Measurements from ENCODE around the gene SS18.

Gene SS18

DNA sequence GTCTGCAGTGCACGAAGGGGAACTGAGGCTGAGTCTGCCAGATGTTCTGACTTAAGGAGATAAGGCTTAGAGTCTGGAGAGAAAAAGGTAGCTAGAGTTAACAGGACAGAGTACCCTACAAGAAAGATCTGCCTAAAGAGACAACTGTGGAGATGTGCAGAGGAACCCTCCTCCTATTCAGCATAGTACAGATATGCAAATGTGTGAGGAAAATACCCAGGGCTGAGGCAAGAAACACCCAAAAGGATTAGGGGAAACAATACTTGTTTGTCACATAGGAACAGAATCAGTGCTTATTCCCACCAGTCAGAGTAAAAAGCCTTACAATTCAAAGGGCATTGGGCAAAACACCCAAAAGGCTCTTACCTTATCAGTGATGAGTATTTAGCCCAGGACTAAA is 67.8 kb downstream of the SS18 start:
- no peak for TF ChIP-seq CTCF (IDR thresholded peaks at IDR 0.05; ENCODE audit: borderline replicate concordance, insufficient read depth, low read depth, low read length)
- H3K4me3 ChIP-seq (ENCODE audit: low read depth, low read length), result no peak overlapping the region

GRCh38 chr18:26021061-26021754 is 69.2 kb downstream of the SS18 start:
- TF ChIP-seq CTCF (IDR thresholded peaks at IDR 0.05; ENCODE audit: borderline replicate concordance, insufficient read depth, low read depth, low read length), result no peak
- no peak overlapping the region for H3K4me3 ChIP-seq (ENCODE audit: low read depth, low read length)

- no peak overlapping the region for H3K4me3 ChIP-seq (ENCODE audit: low read depth, low read length)
- TF ChIP-seq CTCF (IDR thresholded peaks at IDR 0.05; ENCODE audit: borderline replicate concordance, insufficient read depth, low read depth, low read length), result no peak
These were observed 72.5 kb downstream of the SS18 start for GRCh38 chr18:26017929-26018328.

DNA sequence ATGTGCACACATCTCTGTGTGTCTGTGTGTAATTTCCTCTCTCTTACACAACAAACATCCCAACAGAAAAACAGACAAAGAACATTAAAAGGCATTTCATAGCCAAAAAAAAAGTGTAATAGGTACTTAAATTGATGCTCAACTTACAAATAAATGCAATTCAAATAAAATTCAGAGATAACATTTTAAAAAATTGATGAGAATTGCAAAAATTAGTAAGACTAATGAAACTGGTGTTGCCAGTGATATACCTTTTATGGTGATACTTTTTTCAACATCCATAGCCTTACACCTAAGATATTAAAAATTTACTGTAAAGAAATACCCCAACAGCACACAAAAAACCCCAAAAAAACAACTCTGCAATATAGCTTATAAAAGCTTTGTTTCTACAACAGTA is 76.0 kb downstream of the SS18 start:
- TF ChIP-seq CTCF (IDR thresholded peaks at IDR 0.05; ENCODE audit: borderline replicate concordance, insufficient read depth, low read depth, low read length), result no peak
- no peak overlapping the region for H3K4me3 ChIP-seq (ENCODE audit: low read depth, low read length)

DNA sequence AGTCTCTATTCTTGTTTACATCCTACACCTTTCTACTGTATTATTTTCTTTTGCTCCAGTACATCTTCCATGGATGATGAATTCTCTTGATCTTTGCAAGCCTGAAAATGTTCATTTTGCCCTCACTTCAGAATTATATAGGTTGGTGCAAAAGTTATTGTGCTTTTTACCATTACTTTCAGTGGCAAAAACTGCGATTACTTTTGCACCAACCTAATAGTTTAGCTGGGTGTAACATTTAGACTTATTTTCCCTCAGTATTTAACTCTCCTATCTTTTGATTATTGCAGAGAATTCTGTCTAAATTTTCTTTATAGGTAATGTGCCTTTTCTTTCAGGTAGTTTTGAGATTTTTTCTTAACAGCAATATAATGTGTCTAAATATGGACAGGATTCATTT is 81.8 kb downstream of the SS18 start:
- TF ChIP-seq CTCF (IDR thresholded peaks at IDR 0.05; ENCODE audit: borderline replicate concordance, insufficient read depth, low read depth, low read length), result no peak
- no peak overlapping the region for H3K4me3 ChIP-seq (ENCODE audit: low read depth, low read length)

DNA sequence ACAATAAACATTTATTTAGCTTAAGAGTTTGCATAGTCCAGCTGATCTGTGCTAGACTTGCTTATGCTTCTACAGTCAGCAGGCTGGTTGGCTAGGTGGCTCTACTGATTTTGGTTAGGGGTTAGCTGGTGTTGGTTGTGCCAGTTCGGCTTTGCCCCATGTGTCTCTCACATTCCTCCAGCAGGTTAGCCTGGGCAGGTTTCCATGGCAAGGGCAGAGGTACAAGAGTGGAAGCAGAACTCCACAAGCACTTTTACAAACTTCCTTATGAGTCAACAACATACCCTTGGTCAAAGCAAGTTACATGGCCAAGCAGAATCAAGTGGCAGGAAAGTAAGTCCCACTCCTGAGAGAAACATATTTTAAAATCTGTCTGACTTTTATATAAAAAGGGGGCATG is 82.3 kb downstream of the SS18 start:
- TF ChIP-seq CTCF (IDR thresholded peaks at IDR 0.05; ENCODE audit: borderline replicate concordance, insufficient read depth, low read depth, low read length), result no peak
- no peak overlapping the region for H3K4me3 ChIP-seq (ENCODE audit: low read depth, low read length)

DNA sequence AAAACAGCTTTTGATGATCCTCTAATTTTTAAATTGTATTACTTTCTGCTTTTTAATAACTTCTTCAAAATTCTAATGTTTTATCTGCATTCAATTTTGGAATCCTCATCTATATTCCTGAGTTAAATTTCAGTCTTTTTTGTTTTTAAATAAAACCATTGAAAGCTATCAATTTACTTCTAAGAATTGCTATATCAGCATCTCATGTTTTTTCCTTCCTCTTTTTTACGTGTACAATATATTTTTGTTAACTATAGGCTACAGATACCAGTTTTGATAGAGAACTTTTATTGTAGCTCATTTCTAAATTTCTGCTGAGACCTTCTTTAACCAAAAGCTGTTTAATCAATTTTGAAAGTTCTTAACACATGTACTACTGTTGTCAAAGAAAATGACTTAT is 84.5 kb downstream of the SS18 start:
- H3K4me3 ChIP-seq (ENCODE audit: low read depth, low read length), result no peak overlapping the region
- no peak for TF ChIP-seq CTCF (IDR thresholded peaks at IDR 0.05; ENCODE audit: borderline replicate concordance, insufficient read depth, low read depth, low read length)
